Endodermal cell (in vitro differentiated cells): ENCODE data around the gene PABPN1L. TPM values are rescaled to one million over a fixed set of nuclear protein-coding genes. Genes with fewer than 3 reads are reported as not detected.
"Not testable (repeated sequence)": the region's sequence is repeated elsewhere in the genome, so short reads cannot be mapped to it uniquely, and the experiment has no call there.

Experiments
- DNase-seq: peaks from one replicate; pipeline ENCODE4 v3.0.0-alpha.2; 2017
- H3K27ac ChIP-seq: 2 replicates; pipeline ENCODE4 v1.5.1; 2013; ENCODE audit warnings: mild to moderate bottlenecking, low read depth, low read length, moderate library complexity
- H3K27me3 ChIP-seq: 2 replicates; pipeline ENCODE4 v1.6.1; 2013; ENCODE audit warnings: mild to moderate bottlenecking, low read length, moderate library complexity; ENCODE audit not compliant: insufficient read depth, control insufficient read depth, poor library complexity, severe bottlenecking
- H3K36me3 ChIP-seq: 2 replicates; pipeline ENCODE4 v1.7.0; 2013; ENCODE audit warnings: mild to moderate bottlenecking, low read length, moderate library complexity; ENCODE audit not compliant: control insufficient read depth, insufficient read depth
- H3K4me1 ChIP-seq: one replicate; pipeline ENCODE4 v1.7.0; 2013; ENCODE audit warnings: low read length; ENCODE audit not compliant: control insufficient read depth, insufficient read depth
- H3K4me3 ChIP-seq: 2 replicates; pipeline ENCODE4 v1.5.1; 2013; ENCODE audit warnings: mild to moderate bottlenecking, low read length, moderate library complexity
- H3K9ac ChIP-seq: 2 replicates; pipeline ENCODE4 v1.6.1; 2013; ENCODE audit warnings: mild to moderate bottlenecking, low read length, moderate library complexity; ENCODE audit not compliant: poor library complexity, severe bottlenecking; ENCODE audit errors: extremely low read depth
- H3K9me3 ChIP-seq: 2 replicates; pipeline ENCODE4 v1.6.1; 2013; ENCODE audit warnings: mild to moderate bottlenecking, low read length, moderate library complexity; ENCODE audit not compliant: control insufficient read depth
- H3K27ac Mint-ChIP-seq: 2 replicates; pipeline ENCODE4 v1.8.0; 2020; ENCODE audit warnings: mixed read lengths
- H3K27me3 Mint-ChIP-seq: 2 replicates; pipeline ENCODE4 v1.8.0; 2021; ENCODE audit warnings: mild to moderate bottlenecking, mixed read lengths; ENCODE audit not compliant: insufficient read depth
- H3K36me3 Mint-ChIP-seq: 2 replicates; pipeline ENCODE4 v1.8.0; 2020; ENCODE audit warnings: low read depth, mixed read lengths
- H3K4me1 Mint-ChIP-seq: 2 replicates; pipeline ENCODE4 v1.8.0; 2020; ENCODE audit warnings: mixed read lengths
- H3K4me3 Mint-ChIP-seq: 2 replicates; pipeline ENCODE4 v1.8.0; 2020; ENCODE audit warnings: mild to moderate bottlenecking, moderate library complexity, mixed read lengths
- H3K9me3 Mint-ChIP-seq: 2 replicates; pipeline ENCODE4 v1.8.0; 2020; ENCODE audit warnings: mild to moderate bottlenecking, mixed read lengths
- CTCF ChIP-seq: fragments of 200-600 bp; sonication (generic); conservative IDR thresholded peaks from 2 replicates; pipeline ENCODE4 v1.5.0; 2021; ENCODE audit warnings: antibody characterized with exemption, mild to moderate bottlenecking
- WGBS, 2 experiments: methylation state at CpG; one replicate each; pipeline versions ENCODE4 v1.1.5 to v1.1.7; 2013; ENCODE audit warnings: missing lambda C conversion rate in 2 of 2, mixed read lengths in 1 of 2; ENCODE audit not compliant: insufficient coverage in 1 of 2, insufficient read length in 1 of 2; 5-methylcytosine and 5-hydroxymethylcytosine counted together
- total RNA-seq, 2 donors: library from RNA; stranded (reverse); fragmentation: NEBNext Ultra II Directional in 1 of 2; extraction: Animal tissue kit (Norgen Biotek cat#: 25700) in 1 of 2; gene quantifications; 2 replicates in 1 of 2; 3 replicates in 1 of 2; pipeline ENCODE4 v1.2.1, GENCODE V29; 2021

PABPN1L gene
- total RNA-seq, 2 donors from 2014 or later: not detected

- H3K9me3 ChIP-seq: no peaks in the 10 kb centered on the region
- Mint-ChIP-seq H3K27ac (no peak overlapping the region), H3K9me3 (no peaks in the 10 kb centered on the region), H3K27me3 (no peaks in the 10 kb centered on the region), H3K36me3 (no peaks in the 10 kb centered on the region), H3K4me3 (no peak overlapping the region), H3K4me1 (no peaks in the 10 kb centered on the region)
- H3K9ac ChIP-seq: no peak overlapping the region
- DNase-seq: no peak
- H3K36me3 ChIP-seq: no peaks in the 10 kb centered on the region
- H3K4me1 ChIP-seq: no peaks in the 10 kb centered on the region
- no peak overlapping the region for H3K27ac ChIP-seq
- no peak for TF ChIP-seq CTCF
- H3K4me3 ChIP-seq: no peak overlapping the region
- 92 to 99% methylated on average over 9 to 20 of the region's 20 CpGs for WGBS, 2 experiments
- H3K27me3 ChIP-seq: no peaks in the 10 kb centered on the region
These were observed 25.6 kb upstream of the PABPN1L start for GRCh38 chr16:88892065-88892464.

GRCh38 chr16:88891083-88891482 is 24.6 kb upstream of the PABPN1L start:
- H3K4me3 Mint-ChIP-seq: no peak overlapping the region
- 87 to 92% methylated on average over 10 to 16 of the region's 16 CpGs for WGBS, 2 experiments
- Histone ChIP-seq H3K4me1 (no peaks in the 10 kb centered on the region), H3K27ac (no peak overlapping the region), H3K27me3 (no peaks in the 10 kb centered on the region), H3K36me3 (no peaks in the 10 kb centered on the region), H3K4me3 (no peak overlapping the region), H3K9me3 (no peaks in the 10 kb centered on the region), H3K9ac (no peak overlapping the region)
- no peaks in the 10 kb centered on the region for H3K27me3 Mint-ChIP-seq
- H3K9me3 Mint-ChIP-seq: no peaks in the 10 kb centered on the region
- no peak for DNase-seq
- no peak for TF ChIP-seq CTCF
- H3K27ac Mint-ChIP-seq: no peak overlapping the region
- H3K4me1 Mint-ChIP-seq: no peaks in the 10 kb centered on the region
- H3K36me3 Mint-ChIP-seq: no peaks in the 10 kb centered on the region

- H3K27me3 ChIP-seq, H3K27ac Mint-ChIP-seq, H3K4me3 Mint-ChIP-seq, H3K27me3 Mint-ChIP-seq, H3K36me3 Mint-ChIP-seq, H3K4me3 ChIP-seq, H3K4me1 Mint-ChIP-seq, H3K9me3 Mint-ChIP-seq, H3K9ac ChIP-seq, H3K36me3 ChIP-seq, H3K27ac ChIP-seq, H3K9me3 ChIP-seq, H3K4me1 ChIP-seq, DNase-seq: not testable (repeated sequence)
- 90 to 92% methylated on average over 27 to 48 of the region's 48 CpGs for WGBS, 2 experiments
These were observed 23.4 kb upstream of the PABPN1L start for GRCh38 chr16:88889702-88890352.
